Thyroid gland (tissue), 4 donors: ENCODE results near the gene SPOP. TPM values are rescaled to one million over a fixed set of nuclear protein-coding genes. Genes with fewer than 3 reads are reported as not detected.

Experiments used
- DNase-seq, 2 donors: peaks; one replicate each; pipeline ENCODE4 v3.0.0-alpha.2; 2019
- H3K27ac ChIP-seq, 3 donors: fragments of 200-600 bp; sonication (generic); 1 replicate in 2 of 3; 2 replicates in 1 of 3; pipeline ENCODE4 v1.5.1; 2016 to 2019; ENCODE audit warnings: mild to moderate bottlenecking in 1 of 3, moderate library complexity in 1 of 3
- H3K27me3 ChIP-seq: fragments of 200-600 bp; sonication (generic); one replicate; pipeline ENCODE4 v1.5.1; 2019
- H3K36me3 ChIP-seq, 2 donors: fragments of 200-600 bp; sonication (generic); one replicate each; pipeline ENCODE4 v1.5.1; 2016 to 2019
- H3K4me1 ChIP-seq, 2 donors: fragments of 200-600 bp; sonication (generic); one replicate each; pipeline ENCODE4 v1.5.1; 2017 to 2019
- H3K4me3 ChIP-seq, 3 donors: fragments of 200-600 bp; sonication (generic); replicated peaks in 1 of 3; 1 replicate in 2 of 3; 2 replicates in 1 of 3; pipeline ENCODE4 v1.5.1; 2016; ENCODE audit warnings: mild to moderate bottlenecking in 1 of 3
- H3K9me3 ChIP-seq: fragments of 200-600 bp; sonication (generic); one replicate; pipeline ENCODE4 v1.5.1; 2017
- POLR2A ChIP-seq, 2 donors: fragments of 450-650 bp; IDR thresholded peaks; one replicate each; pipeline ENCODE4 v1.6.1; 2017; ENCODE audit warnings: antibody characterized with exemption in 2 of 2, mild to moderate bottlenecking in 2 of 2, moderate library complexity in 1 of 2
- WGBS, 2 donors: methylation state at CpG; one replicate each; pipeline ENCODE4 v1.1.5; 2017; 5-methylcytosine and 5-hydroxymethylcytosine counted together
- intact Hi-C: fragments of 100-400 bp; cut with DNase I; formaldehyde crosslinking; loops from one replicate; pipeline ENCODE4 v1.15.1; 2023
- total RNA-seq, 4 donors: library from RNA; depleted of rRNA; stranded (reverse); fragments of >200 nt; gene quantifications; one replicate each; pipeline ENCODE4 v1.2.3, GENCODE V29; 2016
- TF ChIP-seq, protein P1 (sequence below), 6 experiments: fragments of 200-600 bp in 3 of 6; fragments of 450-650 bp in 3 of 6; sonication (generic) in 3 of 6; IDR thresholded peaks; one replicate each; pipeline ENCODE4 v1.5.1; 2016 to 2019; ENCODE audit warnings: antibody characterized with exemption in 6 of 6, mild to moderate bottlenecking in 2 of 6, inconsistent platforms in 1 of 6, moderate library complexity in 1 of 6

The SPOP gene
- total RNA-seq, 4 donors from 2014 or later = 78.5 to 86.4 (median 81.6) TPM

DNA sequence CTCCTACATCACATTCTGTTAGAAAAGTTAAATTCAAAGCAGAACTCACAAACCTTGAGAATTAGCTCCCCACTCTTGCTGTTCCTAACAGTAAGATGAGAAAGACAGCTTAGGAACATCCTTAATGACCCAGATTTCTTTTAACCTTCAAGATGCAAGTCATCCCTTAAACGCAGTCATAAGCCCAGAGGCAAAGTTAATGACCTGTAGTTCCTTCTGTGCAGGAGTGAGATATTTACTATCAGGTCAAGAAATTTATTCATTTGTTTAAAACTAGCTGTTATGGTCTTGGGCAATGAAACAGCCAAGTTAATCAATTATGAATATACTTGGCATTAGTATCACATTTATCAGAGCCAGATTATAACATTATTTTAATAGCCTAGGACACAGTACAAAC lies 65.2 kb downstream of the SPOP start:
- TF ChIP-seq POLR2A (IDR thresholded peaks at IDR 0.05) = no peak
- TF ChIP-seq, protein P1, sequence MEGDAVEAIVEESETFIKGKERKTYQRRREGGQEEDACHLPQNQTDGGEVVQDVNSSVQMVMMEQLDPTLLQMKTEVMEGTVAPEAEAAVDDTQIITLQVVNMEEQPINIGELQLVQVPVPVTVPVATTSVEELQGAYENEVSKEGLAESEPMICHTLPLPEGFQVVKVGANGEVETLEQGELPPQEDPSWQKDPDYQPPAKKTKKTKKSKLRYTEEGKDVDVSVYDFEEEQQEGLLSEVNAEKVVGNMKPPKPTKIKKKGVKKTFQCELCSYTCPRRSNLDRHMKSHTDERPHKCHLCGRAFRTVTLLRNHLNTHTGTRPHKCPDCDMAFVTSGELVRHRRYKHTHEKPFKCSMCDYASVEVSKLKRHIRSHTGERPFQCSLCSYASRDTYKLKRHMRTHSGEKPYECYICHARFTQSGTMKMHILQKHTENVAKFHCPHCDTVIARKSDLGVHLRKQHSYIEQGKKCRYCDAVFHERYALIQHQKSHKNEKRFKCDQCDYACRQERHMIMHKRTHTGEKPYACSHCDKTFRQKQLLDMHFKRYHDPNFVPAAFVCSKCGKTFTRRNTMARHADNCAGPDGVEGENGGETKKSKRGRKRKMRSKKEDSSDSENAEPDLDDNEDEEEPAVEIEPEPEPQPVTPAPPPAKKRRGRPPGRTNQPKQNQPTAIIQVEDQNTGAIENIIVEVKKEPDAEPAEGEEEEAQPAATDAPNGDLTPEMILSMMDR (IDR thresholded peaks at IDR 0.05) = no peak
- WGBS, 2 donors = 76 to 81% methylated on average over 1 of the region's 1 CpG
- peaks cover 25 to 64% of the 10 kb centered on the region in 2 donors for H3K4me1 ChIP-seq
- H3K9me3 ChIP-seq = no peaks in the 10 kb centered on the region
- peak overlapping the region in 2 of 3 donors; percentile 20 to 73 for H3K27ac ChIP-seq
- DNase-seq = no peak
- intact Hi-C loops = no loop called here
- H3K27me3 ChIP-seq = no peaks in the 10 kb centered on the region
- peaks cover 0 to 4% of the 10 kb centered on the region in 2 donors for H3K36me3 ChIP-seq
- H3K4me3 ChIP-seq = no peak overlapping the region

DNA sequence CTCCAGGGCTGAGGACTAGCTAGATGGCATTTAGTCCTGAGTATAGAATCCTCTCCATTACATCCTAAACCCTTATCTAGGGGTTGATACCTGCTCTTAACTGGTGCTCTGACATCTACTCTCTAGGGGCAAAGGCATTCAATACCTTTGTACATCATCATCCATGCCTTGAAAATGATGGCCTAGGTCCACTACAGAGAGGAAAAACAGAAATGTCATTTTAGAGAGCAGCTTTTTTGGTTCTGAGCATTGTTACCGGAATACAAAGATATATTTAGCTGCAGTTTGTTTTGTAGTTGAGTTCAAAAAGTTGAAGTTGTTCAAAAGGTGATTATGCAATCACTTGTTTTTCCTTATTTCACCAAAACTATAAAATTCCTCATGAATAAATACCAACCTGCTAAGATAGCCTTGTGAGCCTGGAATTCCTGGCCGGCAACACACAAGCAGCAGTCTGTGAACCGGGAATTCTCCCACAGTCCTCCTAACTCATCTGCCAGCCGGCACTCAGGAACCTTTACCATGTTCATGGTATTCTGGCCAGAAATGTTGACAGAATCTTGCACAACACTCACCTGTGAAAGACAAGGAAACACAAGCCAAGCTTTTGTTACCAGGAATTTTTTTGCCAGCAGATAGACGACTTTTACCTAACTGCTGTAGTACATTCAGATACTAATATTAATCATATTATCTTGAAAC lies 66.9 kb downstream of the SPOP start:
- WGBS, 2 donors = 36 to 58% methylated on average over 5 of the region's 5 CpGs
- no peaks in the 10 kb centered on the region for H3K9me3 ChIP-seq
- no peak for TF ChIP-seq POLR2A (IDR thresholded peaks at IDR 0.05)
- peak overlapping the region; percentile 54 to 73 (median 58) for H3K27ac ChIP-seq
- no peak overlapping the region for H3K4me3 ChIP-seq
- H3K36me3 ChIP-seq = peaks cover 7 to 12% of the 10 kb centered on the region in 2 donors
- H3K4me1 ChIP-seq = peaks cover 17 to 49% of the 10 kb centered on the region in 2 donors
- intact Hi-C loops = no loop called here
- H3K27me3 ChIP-seq = no peaks in the 10 kb centered on the region
- peak; percentile 42 to 64 for DNase-seq

DNA sequence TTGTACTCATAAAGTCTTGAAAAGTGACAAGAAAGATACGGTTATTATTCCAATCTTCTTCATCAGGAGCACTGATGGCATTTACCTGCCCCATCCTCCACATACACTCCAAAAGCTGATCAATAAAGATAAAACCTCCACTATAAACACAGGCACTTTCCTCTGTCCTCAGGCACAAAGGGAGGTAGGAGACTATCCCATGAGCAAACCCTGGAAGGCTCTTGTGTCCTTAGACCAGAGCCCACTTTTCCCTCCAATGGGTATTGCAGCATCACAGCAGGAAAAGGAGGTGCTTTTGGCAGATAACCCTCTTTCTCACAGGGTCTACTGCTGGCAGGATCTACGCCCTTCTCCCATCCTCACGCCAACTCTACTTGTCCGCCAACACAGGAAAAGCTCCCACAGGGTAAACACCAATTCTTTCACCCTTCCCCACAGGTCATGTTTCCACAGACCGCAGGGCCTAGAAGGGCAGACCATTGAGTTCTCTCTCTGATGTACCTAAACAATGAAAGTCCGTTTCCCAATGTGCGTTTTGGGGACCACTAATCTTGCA lies 73.5 kb downstream of the SPOP start:
- intact Hi-C loops = no loop called here
- H3K36me3 ChIP-seq = peaks cover 30 to 37% of the 10 kb centered on the region in 2 donors

DNA sequence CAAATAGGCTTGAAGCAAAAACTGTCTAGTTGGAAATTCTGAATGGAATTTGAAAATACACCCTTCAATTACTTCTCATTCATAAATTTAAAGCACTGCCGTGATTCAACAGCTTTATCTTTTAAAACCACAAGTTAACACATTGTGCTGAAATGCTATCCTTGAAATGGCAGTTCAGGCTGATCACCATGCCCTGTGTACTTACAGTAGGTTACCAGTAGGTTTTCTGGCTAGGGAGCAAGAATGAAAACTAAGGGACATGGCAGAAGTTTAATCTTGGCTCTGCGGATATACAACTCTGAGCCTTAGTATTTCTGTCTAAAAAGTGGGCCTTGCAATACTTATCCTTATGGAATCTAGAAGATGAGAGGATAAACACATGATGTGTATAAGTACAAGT lies 74.2 kb downstream of the SPOP start:
- whole genome bisulfite sequencing, 2 donors = 74 to 75% methylated on average over 2 of the region's 2 CpGs
- H3K27ac ChIP-seq = peak overlapping the region in 2 of 3 donors; percentile 41 to 61

More for the DNA sequence above, 73.5 kb downstream of the SPOP start:
- WGBS, 2 donors = 89 to 94% methylated on average over 7 of the region's 7 CpGs
- TF ChIP-seq POLR2A (IDR thresholded peaks at IDR 0.05) = no peak
- TF ChIP-seq, protein P1 (IDR thresholded peaks at IDR 0.05) = no peak
- Histone ChIP-seq H3K4me1 (peaks cover 12 to 28% of the 10 kb centered on the region in 2 donors), H3K4me3 (no peak overlapping the region), H3K27ac (peak overlapping the region in 2 of 3 donors; percentile 41 to 61), H3K27me3 (no peaks in the 10 kb centered on the region), H3K9me3 (no peaks in the 10 kb centered on the region)
- no peak for DNase-seq

DNA sequence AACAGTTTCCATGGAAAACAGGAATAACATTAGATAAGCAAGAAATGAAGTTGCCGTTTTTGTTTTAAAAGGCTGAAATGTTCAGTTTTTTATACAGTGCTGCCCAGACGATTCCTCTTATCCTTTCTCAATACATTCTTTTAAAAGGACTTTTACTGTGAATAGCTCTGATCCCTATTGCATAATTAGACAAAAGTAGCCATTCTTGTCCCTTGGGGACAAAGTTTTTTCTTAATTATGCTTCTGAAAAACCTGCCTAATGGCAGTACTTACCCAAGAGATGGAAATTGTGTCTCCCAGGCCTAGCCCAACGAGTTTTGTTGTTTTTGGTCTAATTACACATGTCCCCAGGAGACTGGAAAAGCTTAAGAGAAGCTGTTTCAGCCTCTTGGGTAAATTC lies 74.7 kb downstream of the SPOP start:
- Histone ChIP-seq H3K36me3 (peaks cover 30 to 44% of the 10 kb centered on the region in 2 donors), H3K27me3 (no peaks in the 10 kb centered on the region), H3K9me3 (no peaks in the 10 kb centered on the region), H3K27ac (peak overlapping the region in 2 of 3 donors; percentile 41 to 61), H3K4me1 (peaks cover 12 to 27% of the 10 kb centered on the region in 2 donors), H3K4me3 (no peak overlapping the region)
- WGBS, 2 donors = 33 to 38% methylated on average over 3 of the region's 3 CpGs
- TF ChIP-seq, protein P1 (IDR thresholded peaks at IDR 0.05) = no peak
- TF ChIP-seq POLR2A (IDR thresholded peaks at IDR 0.05) = no peak
- no peak for DNase-seq
- intact Hi-C loops = no loop called here

More for the DNA sequence above, 74.2 kb downstream of the SPOP start:
- DNase-seq = no peak
- Histone ChIP-seq H3K4me3 (no peak overlapping the region), H3K4me1 (peaks cover 12 to 27% of the 10 kb centered on the region in 2 donors), H3K27me3 (no peaks in the 10 kb centered on the region), H3K9me3 (no peaks in the 10 kb centered on the region), H3K36me3 (peaks cover 30 to 42% of the 10 kb centered on the region in 2 donors)
- TF ChIP-seq, protein P1 (IDR thresholded peaks at IDR 0.05) = peak in 1 of 6 experiments; percentile 5
- TF ChIP-seq POLR2A (IDR thresholded peaks at IDR 0.05) = no peak
- intact Hi-C loops = no loop called here
